Right forelimb (tissue), 1 donor: ENCODE measurements around the gene ARHGAP20.
"Not testable (repeated sequence)": the region's sequence is repeated elsewhere in the genome, so short reads cannot be mapped to it uniquely, and the experiment has no call there.

Experiments used
- DNase-seq: peaks from one replicate; pipeline ENCODE4 v3.0.0-alpha.2; 2018

The ARHGAP20 gene

DNA sequence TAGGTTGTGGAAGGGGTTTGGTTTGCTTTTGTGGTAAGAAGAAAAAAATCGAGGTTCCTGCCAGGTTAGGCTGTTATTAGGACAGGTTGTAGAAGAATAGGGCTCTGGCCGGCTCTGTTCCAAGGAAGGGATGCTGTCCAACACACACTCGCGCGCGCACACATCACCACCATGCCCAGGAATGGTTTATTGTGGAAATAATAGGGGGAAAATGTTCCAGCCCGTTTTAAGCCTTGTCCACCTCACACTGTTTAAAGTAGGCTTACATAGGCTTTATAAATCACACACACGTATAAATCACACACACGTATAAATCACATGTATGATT lies 1.2 kb upstream of the ARHGAP20 start:
- DNase-seq: peak; percentile 59

DNA sequence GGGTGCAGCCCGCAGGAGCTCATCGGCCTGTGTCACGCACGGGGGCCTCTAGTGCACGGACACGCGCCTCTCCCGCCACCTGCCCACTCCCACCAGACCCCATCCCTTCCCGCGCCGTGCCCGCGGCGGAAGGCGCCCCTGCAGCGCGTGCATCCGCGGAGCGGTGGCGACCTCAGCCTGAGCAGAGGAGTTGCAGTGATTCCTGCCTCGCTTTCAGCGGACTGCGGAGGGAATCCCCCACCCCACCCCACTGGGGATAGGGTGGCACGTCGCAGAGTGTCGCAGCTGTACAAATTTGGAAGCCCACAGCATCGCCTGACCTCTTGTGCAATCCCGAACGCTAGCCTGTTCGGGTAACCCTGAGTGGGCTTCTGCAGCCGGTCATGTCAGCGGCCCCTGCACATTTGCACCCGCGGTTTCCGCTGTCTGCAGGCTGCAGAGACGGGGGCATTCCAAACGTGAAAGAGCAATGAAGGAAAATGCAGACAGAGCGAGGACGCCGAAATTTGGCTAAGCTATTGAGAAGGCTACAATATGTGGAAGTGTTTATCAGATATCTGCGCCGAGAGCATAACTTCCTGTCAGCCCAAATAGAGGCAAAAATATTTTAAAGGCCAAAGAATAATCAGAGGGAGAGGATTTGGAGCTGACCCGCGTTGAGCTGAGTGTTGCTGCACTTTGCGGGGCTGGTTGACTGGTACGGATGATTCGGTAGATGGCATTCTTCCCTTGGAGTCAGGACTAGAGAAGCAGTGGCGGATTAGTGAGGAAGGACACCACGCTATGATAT lies 617 bp upstream of the ARHGAP20 start:
- DNase-seq: peak; percentile 67

DNA sequence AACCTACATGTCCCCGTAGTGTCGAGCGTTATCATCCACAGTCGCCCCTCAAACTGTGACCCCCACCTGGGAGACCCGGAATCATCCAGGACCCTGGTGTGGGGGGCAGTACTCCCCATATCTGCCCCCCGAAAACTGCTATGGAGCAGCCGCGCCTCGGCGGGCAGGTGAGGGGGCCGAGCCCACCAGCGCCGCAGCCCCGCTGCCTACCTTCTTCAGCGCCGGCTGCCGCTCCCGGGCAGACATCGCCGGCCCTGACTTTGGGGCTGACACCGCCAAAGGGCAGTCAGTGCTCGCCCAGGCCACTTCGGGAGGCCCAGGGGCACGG lies 825 bp downstream of the ARHGAP20 start:
- DNase-seq: no peak

DNA sequence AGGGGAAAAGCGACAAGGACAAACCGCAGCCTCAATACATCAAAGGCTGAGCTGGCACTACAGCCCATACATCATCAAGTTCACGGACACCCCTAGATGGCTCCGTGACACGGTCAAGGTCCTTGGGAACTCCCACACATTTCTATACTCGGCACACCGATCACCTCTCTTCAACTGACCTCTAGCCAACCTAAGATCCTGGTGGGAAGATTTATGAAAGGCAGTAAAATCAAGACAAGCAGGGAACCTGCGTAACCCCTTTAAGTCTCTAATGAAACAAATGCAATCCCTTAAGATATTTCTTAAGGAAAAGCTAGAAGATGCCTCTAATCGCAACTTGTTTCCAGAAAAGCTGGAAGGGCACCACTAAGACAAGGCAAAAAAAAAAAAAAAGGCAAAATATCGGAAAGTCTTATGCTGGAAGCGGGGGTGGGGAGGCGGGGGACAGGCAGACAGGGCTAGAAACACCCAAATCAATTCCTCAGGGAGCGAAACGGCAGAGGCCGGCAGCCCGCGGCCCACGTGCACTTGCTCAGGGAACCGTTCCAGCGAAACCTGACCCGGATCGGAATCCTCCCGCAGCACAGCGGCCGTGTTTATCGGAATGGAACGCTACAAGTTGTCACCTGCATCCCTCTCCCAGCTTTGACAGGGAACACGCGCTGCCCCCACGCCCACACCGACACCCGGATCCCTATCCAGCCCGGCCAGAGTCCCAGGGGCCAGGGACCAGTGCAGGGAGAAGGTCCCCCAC lies 1.4 kb downstream of the ARHGAP20 start:
- DNase-seq: peak; percentile 57

DNA sequence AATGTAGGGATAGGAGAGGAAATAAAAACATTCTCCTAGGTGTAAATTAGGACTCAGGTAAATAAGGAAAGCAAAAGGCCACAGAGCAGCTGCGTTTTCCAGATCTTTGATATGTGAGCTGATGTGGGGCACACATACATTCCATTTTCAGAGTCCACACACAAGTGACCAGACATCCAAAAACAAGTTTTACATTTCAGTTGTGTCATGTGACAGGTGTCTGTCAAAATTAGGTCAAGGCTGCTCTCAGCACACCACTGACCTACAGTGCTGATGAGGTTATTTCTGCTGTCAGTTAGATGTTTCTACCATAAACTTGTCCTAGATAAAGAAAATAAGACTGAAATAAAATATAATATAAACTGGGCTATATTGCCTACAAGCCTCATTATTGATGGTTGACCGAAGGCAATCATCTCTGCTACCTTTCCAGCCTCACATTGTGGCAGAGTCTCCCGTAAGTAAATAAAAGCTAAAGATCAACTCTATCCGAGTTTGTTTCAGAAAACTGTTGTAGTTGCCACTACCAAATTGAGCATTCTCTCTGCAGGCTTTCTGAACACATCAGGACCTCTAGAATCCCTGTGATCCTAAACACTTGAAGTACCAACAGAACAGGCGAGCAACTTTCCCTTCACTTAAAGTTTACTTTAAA lies 7.9 kb downstream of the ARHGAP20 start:
- DNase-seq: no peak

DNA sequence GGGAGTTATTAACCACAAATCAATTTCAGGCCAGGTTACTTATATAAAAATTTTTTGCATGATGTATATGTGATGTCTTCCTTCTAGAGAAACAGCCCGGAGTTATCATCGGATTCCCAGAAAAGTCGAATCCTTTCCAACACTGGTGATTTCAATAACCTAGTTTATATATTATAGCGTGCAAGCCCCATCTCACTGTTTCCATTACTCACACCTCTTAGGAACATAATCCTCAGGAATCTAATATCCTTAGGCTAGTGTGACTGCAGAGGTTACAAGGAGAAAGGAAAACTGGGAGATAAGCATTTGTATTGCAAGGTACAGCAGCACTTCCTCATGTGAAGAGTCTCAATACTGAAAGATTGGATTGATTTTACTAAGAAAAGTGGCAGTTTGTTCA lies 20.3 kb downstream of the ARHGAP20 start:
- DNase-seq: no peak

DNA sequence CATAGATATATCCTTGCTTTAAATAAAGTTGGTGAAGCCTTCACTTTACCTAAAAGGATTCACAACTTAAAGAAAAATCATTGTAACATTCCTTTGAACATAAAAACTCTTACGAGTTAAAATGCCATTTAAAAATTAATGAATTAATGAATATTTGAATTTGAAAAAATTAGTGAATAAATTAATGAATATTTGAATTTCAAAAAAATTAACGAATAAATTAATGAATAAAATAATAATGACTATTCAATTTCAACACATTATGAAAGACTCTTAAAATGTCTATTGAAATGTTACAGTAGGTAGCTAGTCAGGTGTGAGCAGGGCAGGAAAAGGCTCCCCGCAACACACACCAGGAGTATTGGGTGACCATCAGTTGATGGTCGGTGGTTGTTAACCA lies 22.9 kb downstream of the ARHGAP20 start:
- DNase-seq: no peak

DNA sequence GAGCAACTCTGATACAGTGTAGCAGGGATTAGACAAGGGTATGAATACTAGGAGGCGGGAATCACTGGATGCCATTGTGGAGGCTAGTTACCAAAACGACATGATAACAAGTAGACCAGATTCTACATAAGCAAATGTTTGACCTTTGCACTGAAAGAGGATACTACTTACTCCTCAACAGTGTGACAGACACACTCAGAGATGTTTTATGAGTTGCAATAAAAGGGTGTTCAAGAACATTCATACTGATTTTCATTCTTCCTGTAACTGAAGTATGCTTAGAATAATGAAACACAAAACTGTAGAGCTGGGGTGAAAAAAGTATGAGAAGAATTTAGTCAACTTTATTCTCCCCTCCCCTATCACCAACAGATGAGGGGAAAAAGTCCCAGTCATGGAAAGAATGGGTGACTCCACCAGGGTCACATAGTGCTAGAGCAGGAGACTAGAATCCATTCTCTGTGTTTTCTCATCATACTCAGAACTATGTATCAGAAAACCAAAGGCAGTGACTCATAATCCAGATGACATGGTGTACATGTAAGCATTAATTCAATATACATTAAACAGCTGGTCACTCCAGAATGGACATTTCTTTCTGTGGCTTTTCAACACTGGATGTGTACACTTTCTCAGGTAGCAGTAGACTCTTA lies 32.8 kb downstream of the ARHGAP20 start:
- no peak for DNase-seq

DNA sequence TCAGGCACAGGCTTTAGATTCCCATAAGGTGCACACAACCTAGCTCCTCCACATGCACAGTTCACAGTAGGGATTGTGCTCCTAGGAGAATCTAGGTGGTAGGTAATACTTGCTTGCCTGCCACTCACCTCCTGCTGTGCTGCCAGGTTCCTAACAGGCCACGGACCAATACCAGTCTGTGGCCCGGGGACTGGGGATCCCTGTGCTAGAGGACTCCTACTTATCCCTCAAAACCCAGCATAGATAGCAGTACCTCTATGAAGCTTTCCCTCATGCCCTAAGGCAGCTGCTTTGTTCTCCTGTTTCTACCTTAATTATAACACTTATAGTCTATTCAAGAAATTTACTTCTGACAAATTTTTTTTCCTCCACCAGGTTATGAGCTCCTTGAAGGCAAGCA lies 36.7 kb downstream of the ARHGAP20 start:
- DNase-seq: no peak

DNA sequence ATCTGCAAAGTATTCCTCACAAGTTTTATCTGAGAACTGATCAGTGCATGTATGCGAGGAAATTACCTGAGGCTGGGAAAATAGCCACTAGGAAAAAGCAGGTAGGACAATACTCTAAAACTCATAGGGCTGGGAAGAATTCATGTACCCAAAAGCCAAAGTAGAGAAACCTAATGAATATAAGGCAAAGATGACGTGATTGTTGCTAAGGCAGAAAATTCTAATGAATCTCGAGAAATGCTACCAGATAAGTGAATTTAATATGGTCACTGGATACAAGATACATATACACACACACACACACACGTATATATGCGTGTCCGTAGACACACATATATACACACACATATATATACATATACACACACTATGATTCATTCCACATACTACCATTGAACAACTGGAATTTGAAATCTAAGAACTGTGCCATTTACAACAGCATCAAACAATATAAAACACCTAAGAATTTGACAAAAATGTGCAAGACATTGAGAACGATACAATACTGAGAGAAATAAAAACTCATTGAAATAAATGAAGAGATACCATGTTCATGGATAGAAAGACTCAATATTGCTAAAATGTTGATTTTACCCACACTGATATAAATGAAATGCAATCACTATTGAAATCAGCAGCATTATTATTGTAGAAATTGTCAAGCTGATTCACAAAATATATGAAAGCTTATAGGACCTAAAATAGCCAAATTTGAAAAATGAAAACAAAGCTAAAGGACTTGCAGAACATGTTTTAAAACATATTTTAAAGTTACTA lies 46.4 kb downstream of the ARHGAP20 start:
- no peak for DNase-seq

DNA sequence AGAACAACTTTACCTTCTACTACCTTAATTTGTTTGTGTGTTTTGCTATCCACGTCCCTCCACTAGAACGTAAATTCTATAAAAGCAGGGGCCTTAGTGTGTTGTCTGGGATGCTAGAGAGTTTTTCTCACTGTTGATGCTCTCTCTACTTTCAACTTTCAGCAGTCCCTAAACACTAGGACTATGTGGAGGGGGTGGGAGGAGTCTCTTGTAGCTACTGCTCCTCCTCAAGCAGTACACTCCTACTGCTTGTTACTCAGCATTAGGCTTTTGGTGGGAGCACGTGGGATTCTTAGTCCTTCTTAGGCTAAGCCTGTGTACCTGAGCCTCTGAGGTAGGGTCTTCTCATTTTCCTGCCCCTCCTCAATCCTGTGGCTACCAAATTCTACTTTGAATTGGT lies 56.3 kb downstream of the ARHGAP20 start:
- DNase-seq: no peak

DNA sequence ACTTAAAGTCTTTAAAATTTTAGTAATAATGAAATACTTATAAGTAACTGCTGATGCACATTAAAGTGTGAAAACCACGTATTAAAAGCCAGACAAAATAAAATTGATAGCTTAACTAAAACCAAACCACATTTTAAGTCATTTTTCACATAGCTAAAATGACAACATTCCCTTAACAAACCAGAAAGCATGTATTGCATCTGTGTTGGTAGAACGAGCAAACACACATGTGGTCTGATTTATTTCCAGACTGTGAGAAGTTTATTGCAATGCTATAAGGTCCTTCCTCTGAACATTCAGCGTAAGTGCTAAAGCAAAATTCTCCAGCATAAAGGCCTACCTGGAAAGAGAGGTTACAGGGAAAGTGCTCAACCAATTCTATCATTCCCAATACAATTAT lies 57.8 kb downstream of the ARHGAP20 start:
- no peak for DNase-seq

DNA sequence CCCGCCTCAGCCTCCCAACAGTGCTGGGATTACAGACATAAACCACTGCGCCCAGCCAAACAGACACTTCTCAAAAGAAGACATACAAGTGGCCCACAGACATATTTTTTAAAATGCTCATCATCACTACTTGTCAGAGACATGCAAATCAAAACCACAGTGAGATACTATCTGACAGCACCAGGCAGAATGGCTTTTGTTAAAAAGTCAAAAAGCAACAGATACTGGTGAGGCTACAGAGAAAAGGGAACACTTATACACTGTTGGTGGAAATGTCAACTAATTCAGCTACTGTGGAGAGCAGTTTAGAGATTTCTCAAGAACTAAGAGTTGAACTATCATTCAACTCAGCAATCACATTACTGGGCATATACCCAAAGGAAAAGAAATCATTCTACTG lies 67.0 kb downstream of the ARHGAP20 start:
- no peak for DNase-seq

DNA sequence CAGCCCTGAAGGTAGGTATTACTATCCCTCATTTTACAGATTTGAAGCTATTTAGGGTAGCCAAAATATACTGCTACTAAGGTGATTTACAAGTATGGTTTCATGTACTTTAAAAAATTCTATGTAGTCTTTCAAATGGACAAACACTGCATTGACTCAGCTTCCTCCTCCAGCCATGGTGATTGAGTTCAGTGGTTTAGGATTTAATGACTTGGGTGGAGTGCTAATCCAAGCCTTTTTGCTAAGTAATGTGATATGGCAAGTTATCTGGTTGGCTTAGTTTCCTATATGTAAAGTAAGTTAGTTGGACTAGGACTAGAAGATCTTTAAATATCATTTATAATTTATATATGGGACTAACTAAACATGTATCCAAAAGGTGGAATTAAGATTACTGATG lies 77.9 kb downstream of the ARHGAP20 start:
- no peak for DNase-seq

DNA sequence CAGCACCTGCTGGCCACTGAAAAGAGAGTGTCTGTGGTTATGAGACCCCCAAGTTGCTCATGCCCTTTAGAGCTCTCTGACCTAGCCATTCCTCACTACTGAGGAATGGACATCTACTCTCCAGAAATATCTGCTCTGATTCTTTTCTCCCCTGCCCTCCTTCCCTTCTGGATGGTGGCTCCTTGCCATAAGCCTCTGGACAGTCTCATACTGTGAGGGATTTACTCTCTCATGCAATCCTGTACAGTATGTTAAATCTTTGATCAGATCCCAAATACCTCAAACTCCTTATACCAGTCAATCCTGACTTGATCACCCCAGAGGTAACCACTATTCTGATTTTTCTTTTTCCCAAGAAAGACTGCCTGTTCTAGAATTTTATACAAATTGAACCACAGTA lies 80.7 kb downstream of the ARHGAP20 start:
- DNase-seq: no peak

DNA sequence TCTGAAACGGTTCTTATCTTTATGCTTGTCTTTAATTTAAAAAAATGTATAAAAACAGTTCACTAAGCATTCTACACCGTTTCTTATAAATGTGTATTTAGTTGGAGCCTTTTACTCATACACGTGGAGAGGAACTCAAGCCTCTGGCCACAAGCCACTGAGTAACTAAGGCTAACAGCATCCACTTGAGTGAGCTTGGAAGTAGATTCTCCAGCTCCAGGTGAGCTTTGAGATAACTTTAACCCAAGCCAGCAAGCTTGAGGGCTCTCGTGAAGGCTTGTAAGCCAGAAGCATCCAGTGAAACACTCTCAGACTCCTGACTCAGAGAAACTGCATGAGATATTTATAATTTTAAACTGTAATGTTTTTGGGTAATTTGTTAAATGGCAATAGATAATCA lies 82.6 kb downstream of the ARHGAP20 start:
- DNase-seq: no peak

DNA sequence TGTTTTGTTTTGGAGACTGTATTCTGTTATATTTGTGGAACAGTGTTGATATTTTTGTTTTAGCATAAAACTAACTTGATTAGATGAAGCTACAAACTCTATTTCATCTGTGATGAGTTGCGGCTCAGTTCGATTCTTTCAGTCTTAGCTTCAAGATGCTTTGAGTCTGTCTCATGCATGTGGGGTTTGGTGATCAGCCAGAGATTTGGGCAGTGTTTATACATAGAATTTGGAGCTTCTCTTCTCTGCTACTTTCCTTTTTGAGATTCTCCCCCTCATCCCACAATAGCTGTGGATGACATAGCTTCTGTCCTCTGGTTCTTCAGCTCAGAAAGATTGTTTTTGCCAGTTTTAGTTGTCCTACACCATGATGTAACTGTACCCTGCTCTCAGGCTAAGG lies 90.4 kb downstream of the ARHGAP20 start:
- DNase-seq: no peak

DNA sequence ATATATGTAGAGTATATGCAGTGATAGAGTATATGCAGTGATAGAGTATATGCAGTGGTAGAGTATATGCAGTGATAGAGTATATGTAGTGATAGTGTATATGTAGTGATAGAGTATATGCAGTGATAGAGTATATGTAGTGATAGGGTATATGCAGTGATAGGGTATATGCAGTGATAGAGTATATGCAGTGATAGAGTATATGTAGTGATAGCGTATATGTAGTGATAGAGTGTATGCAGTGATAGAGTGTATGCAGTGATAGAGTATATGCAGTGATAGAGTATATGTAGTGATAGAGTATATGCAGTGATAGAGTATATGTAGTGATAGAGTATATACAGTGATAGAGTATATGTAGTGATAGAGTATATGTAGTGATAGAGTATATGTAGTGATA lies 92.9 kb downstream of the ARHGAP20 start:
- not testable (repeated sequence) for DNase-seq

DNA sequence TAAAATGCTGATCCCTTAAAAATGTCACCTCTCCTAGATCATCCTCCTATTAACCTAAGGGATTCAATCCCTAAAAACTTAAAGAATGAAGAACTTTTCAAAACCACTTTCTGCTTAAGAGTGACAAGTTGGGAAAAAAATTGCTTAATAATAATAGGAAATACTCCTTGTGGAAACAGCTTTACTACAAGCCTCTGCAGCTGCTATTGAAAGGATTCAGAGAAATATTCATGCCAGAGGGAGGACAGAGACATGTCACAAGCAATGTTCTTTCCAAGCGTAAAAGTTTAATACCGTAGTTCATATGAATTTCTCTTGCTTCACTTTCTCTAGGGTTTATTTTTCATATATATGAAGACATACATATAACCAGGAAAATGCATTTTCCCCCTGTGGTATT lies 98.2 kb downstream of the ARHGAP20 start:
- no peak for DNase-seq

DNA sequence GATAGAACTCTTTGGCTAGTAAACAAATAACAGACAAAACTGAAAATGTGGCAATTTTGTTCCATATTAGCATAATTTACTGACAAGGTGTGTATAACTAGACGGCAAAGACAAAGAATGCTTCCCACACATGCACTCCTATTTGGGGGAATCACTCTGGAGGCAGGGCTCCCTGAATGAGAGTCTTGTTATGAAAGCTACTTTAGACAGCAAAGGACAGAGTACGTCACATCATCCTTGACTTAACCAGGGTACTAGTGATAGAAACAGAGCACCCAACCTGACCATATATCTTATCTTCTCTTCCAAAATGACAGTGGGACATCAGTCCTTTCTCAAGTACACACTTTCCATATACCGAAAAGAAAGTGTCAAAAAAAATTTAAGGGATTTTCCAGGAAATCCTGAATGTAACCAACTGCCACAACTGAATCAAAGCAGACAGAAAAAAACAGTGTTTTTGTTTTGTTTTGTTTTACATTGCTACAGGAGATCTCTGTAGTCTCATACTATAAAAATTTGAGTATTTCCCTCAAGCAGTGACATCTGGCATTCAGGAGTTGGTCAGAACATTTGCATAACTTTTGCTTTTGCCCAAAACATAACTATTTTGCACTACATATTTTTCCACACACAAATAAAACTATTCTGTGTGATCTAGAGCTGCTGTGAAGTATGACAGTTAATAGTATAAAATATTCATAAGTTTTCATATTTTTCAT lies 98.9 kb downstream of the ARHGAP20 start:
- DNase-seq: no peak

DNA sequence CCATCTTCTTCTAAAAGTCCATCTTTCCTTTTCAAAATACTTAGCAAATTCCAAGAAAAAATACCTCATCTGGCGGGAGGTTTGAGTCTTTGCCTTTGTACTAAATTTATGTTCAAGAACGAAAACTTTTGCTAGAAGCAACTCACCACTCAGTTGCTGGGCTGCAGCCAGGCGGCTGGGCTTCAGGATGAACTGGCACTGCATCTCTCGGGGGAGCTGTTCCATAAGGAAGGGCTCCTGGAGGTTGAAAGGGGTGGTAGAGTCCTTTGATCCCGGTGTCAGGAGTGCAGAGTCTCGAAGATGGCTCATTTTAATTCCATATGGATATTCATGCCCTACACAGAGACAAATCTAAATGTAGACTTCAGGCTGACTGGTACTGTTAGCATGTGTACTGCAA lies 105.8 kb downstream of the ARHGAP20 start:
- DNase-seq: no peak

DNA sequence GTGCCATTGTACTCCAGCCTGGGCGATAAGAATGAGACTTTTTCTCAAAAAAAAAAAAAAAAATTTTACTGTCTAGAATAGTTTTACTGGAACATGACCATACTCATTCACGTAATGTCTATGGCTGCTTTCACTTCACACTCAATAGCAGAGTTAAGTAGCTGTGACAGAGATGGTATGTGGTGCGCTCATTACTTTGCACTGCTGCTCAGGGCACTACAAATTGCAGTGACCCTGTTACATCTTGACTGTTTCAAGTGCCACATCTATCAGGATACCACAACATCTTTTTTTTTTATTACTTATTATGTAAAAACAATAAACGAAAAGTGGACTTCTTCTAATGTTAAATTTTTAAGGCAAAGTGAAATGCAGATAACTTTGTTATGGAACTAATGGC lies 110.3 kb downstream of the ARHGAP20 start:
- no peak for DNase-seq
